ENCODE measurements around the gene CCDC154.
"Not testable (repeated sequence)": the region's sequence is repeated elsewhere in the genome, so short reads cannot be mapped to it uniquely, and the experiment has no call there.

Gene CCDC154

GRCh38 chr16:1442697-1443096, 1.7 kb downstream of the CCDC154 start:
- no peak for TF ChIP-seq CTCF (IDR thresholded peaks at IDR 0.05; ENCODE audit: low read length, missing control alignments)
- no peak for DNase-seq (ENCODE audit: low read depth)
- no peak overlapping the region for H3K4me3 ChIP-seq (replicated peaks; ENCODE audit: low read depth, low read length)

- DNase-seq (ENCODE audit: low read depth) = no peak
- TF ChIP-seq CTCF (IDR thresholded peaks at IDR 0.05; ENCODE audit: low read length, missing control alignments) = no peak
- no peak overlapping the region for H3K4me3 ChIP-seq (replicated peaks; ENCODE audit: low read depth, low read length)
Measured at GRCh38 chr16:1441391-1441829, 2.9 kb downstream of the CCDC154 start.

- not testable (repeated sequence) for DNase-seq (ENCODE audit: low read depth)
Measured at GRCh38 chr16:1439699-1440074, 4.7 kb downstream of the CCDC154 start.

GRCh38 chr16:1439058-1439698, 5.2 kb downstream of the CCDC154 start:
- no peak for TF ChIP-seq CTCF (IDR thresholded peaks at IDR 0.05; ENCODE audit: low read length, missing control alignments)
- DNase-seq (ENCODE audit: low read depth) = no peak
- no peak overlapping the region for H3K4me3 ChIP-seq (replicated peaks; ENCODE audit: low read depth, low read length)

More at GRCh38 chr16:1439699-1440074, 4.7 kb downstream of the CCDC154 start:
- not testable (repeated sequence) for H3K4me3 ChIP-seq (replicated peaks; ENCODE audit: low read depth, low read length)

- H3K4me3 ChIP-seq (replicated peaks; ENCODE audit: low read depth, low read length) = no peak overlapping the region
- no peak for DNase-seq (ENCODE audit: low read depth)
- TF ChIP-seq CTCF (IDR thresholded peaks at IDR 0.05; ENCODE audit: low read length, missing control alignments) = no peak
Measured at GRCh38 chr16:1438229-1439057, 5.9 kb downstream of the CCDC154 start.

- no peak overlapping the region for H3K4me3 ChIP-seq (replicated peaks; ENCODE audit: low read depth, low read length)
- no peak for DNase-seq (ENCODE audit: low read depth)
- no peak for TF ChIP-seq CTCF (IDR thresholded peaks at IDR 0.05; ENCODE audit: low read length, missing control alignments)
Measured at GRCh38 chr16:1437606-1438005, 6.8 kb downstream of the CCDC154 start.

- DNase-seq (ENCODE audit: low read depth) = no peak
- H3K4me3 ChIP-seq (replicated peaks; ENCODE audit: low read depth, low read length) = no peak overlapping the region
- no peak for TF ChIP-seq CTCF (IDR thresholded peaks at IDR 0.05; ENCODE audit: low read length, missing control alignments)
Measured at GRCh38 chr16:1436731-1437355, 7.5 kb downstream of the CCDC154 start.

Data from fibroblast of pulmonary artery (primary cell).